CD4-positive, alpha-beta T cell treated with Interleukin-6 at 100 ng/mL for 8 hours (primary cell): Measurements from ENCODE around the gene CHMP6.

Source experiments
- DNase-seq: peaks from one replicate; pipeline ENCODE4 v3.0.0-alpha.2; 2020; ENCODE audit warnings: mixed read lengths, low spot score

Gene CHMP6

DNA sequence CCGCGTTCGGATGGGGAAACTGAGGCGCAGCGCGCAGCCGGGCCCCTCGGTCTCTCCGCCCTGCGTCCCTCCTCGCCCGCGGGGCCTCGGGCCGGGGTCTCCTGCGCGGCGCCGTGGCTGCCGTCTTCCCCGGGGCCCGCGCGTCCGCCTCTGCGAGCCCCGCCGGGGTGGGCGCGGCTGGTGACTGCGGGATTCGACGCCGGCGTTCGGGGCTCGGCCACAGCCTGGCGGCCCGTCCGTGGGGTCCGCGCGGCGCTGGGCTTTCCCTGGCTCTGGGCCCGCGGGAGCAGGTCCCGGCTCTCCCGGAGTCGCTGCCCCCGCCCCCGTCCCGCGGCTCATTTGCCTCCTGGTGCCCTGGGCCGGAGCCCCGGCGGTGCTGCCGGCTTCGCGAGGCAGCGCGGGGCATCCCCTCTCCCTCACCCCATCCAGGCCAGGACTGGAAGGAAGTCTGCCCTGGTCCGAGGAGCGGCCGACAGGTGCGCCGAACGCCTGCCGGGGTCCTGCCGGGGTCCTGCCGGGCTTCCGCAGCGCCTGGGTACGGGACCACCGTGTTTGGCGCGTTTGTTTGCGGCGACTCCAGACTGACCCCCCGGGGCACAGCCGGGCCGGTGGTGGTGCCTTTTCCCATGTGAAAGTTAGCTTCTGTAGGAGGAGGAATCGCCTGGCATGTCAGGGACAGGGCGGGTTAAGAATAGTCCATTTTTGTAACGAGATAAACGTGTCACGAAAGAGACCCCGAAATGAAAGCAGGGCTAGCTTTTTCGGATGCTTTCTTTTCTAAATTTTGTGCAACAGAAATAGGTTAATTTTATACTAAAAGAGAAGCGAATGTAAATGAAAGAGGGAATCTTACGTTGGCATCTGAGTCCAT lies 671 bp downstream of the CHMP6 start:
- no peak for DNase-seq

DNA sequence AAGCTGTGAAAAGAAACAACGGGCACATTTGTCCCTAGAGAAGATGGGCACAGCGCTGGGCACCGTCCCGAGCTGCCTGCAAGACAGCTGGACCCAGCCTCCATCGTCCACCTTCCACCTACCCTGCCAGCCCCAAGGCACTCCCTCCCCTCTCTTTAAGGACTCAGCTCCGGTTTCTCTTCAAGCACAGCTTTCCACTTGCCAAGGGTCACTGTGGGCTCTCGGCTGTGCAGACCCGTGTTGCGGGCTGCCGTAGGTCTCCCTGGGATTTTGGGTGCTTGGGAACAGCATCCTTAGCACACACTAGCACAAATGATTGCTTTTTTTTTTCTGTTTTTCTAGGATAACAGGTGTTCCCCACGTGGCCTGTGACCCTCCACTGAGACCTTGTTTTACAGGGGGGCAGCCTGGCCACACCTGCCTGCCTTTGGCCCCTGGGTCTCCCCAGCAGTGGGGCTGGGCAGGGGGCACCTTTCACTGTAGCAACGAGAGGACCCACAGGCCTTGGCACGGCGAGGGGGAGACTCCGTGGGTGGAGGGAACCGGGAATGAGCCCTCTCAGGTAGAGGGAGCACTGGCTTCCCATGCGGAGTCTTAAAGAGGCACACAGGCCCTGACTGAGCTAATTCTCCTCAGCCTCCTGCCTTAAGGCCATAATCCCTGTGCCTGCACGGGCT lies 1.4 kb downstream of the CHMP6 start:
- DNase-seq, result no peak

GRCh38 chr17:80995131-80995530 lies 3.5 kb downstream of the CHMP6 start:
- DNase-seq, result no peak

- DNase-seq, result no peak
Observed at GRCh38 chr17:80996422-80997305, 5.0 kb downstream of the CHMP6 start.

- no peak for DNase-seq
Observed at GRCh38 chr17:80997424-80998117, 5.9 kb downstream of the CHMP6 start.

DNA sequence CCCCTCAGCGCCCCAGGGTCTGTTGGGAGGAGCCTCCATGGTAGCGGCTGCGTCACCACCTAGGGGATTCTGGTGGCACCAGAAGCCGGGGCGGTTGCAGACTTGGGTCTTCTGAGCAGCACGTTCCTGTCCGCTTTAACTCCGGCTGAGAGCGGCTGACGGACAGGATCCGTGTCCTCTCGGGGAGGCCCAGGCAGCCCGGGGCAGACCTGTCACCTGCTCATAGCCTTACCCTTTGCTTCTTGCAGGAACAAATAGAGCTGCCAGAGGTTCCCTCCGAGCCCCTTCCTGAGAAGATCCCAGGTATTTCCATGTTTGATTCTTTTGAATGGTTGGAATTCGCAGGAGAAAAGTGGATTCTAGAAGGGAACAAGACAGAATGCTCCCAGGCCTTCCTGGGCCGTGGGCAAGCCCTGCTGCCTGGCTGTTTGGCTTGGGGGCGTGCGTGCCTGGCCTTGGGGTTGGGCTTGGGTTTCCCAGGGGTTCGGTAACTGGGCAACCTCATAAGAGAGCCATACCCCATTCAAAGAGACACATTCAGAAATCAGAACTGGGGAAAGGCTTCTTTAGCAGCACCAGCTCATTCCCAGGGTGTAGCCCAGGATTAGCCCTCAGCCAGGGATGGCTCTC lies 6.6 kb downstream of the CHMP6 start:
- no peak for DNase-seq

GRCh38 chr17:80998748-80999535 lies 7.3 kb downstream of the CHMP6 start:
- DNase-seq, result no peak

DNA sequence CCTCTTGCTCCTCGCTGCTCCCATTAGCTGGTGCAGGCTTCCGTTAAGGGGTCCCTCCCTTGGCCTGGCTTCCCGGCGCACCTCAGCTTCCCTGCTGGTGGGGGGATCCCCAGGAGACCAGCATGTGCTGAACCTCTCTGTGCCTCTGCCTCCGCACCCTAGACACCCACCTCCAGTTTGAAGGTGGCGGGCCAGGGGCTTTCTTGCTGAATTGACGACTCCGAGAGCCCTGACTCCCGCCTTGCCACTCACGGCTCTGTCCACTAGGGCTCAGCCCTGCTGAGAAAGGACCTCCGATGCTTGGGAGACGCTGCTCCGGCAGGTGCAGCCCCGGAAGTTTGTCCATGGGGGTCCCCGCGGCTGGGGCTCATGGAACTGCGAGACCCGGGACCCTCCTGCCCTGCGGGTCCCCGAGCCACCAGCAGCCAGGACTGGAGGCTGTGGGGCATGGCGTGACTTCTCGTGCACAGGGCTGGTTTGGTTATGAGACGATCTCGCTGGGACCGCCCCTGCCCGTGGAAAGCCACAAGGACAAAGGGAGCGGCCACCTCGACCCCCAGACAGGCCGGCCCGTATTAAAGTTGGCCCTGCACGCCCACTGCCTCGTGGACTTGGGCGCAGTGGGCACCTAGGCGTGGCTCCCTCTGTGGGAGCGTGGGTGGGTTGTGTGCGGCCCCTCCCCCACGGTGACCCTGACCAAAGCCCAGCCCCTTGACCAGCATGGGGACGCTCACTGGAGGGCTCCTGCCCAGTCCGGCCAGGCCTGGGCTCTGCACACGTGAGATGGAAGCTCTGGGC lies 8.1 kb downstream of the CHMP6 start:
- no peak for DNase-seq

DNA sequence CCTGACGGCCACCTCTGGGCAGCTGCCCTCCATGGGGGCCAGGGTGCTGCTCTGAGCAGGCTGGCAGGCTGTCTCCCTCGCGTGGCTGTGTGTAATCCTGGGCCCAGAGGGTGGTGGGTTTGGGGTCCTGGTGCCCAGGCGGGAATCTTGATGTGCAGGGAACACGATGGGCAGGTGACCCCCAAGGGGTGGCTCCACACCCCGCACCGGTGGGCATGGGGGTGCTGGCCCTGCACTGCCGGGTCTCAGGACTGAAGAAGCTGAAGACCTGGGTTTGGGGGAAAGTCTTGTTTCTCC lies 8.6 kb downstream of the CHMP6 start:
- DNase-seq, result no peak

DNA sequence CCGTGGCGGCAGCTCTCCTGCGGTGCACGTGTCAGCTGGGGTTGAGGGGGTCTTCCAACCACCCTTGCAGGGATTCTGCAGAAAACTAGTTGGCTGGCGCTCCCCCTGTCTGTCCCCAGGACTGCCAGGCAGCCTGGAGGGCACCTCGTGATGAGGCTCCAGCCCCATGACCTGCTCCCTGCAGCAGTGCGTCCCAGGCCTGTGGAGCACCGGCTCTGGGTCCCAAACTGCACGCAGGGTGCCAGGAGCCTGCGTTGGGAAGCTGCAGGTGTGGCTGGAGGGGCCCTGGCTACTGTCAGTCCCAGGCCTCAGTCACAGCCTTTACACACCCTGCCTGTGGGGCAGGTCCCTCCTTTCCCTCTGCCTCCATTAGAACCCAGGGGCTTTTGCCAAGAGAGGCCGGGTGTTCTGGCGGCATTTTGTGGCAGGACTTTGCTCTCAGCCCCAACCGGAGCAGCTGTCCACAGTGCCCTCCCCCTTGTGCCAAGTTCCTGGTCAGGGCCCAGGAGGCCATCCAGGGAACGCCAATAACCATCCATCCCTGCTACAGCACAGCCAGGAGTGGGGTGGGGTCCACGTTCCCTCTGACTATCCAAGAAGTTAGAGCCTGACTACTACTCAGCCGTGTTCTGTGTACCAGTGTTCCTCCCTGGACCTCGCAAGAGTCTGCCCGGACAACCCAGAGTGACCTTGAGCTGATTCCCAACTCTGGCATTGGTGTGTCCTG lies 9.2 kb downstream of the CHMP6 start:
- DNase-seq, result no peak

DNA sequence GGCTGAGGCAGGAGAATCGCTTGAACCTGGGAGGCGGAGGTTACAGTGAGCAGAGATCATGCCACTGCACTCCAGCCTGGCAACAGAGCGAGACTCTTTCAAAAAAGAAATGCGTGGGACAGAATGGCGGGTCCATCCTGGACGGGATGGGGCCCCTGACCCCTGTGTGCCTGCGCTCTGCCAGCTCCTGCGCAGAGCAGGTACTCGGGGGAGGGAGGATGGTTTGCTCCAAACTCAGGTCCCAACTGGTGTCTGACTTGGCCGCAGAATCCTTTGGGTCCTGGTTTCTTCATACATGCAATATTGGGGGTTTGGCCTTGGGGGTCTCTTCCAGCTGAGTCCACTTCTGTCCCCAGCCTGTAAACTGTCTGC lies 10.4 kb downstream of the CHMP6 start:
- no peak for DNase-seq

GRCh38 chr17:81002409-81003361 lies 11.0 kb downstream of the CHMP6 start:
- no peak for DNase-seq

GRCh38 chr17:81003711-81004475 lies 12.3 kb downstream of the CHMP6 start:
- no peak for DNase-seq

DNA sequence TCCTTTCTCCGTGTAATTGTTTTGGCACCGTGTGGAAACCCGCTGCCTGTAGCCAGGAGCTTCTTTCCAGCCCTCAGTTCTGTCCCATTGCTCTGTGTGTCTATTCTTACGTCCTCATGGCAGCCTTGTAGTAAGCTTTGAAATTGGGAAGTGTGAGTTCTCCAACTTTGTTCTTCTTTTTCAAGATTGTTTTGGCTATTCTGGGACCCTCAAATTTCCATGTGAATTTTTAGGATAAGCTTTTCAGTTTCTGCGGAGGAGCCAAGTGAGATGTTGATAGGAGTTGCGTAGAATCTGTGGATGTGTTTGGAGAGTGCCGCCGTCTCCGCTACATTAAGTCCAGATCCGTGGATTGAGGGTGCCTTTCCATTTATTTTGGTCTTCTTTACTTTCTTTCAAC lies 15.2 kb downstream of the CHMP6 start:
- no peak for DNase-seq

- DNase-seq, result no peak
Observed at GRCh38 chr17:81008140-81008539, 16.5 kb downstream of the CHMP6 start.

DNA sequence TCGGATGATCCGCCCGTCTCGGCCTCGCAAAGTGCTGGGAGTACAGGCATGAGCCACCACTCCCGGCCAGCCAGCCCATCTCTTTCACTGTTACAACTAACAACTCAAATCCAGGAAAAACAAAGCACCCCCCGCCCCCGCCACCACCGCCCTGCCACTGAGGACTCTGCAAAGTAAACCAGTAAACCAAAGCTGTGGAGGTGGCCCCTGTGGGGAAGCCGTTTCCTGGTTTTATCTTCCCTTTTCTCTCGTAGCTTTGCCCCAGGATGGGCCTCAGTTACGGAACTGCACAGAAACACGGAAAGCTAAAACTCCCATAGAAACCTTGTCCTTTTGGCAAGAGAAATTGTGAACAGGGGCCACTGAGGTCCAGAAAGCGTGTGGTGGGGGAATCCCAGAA lies 17.5 kb downstream of the CHMP6 start:
- no peak for DNase-seq

GRCh38 chr17:81010935-81011334 lies 19.3 kb downstream of the CHMP6 start:
- no peak for DNase-seq
